ENCODE results near the gene ACOT7.

DNA sequence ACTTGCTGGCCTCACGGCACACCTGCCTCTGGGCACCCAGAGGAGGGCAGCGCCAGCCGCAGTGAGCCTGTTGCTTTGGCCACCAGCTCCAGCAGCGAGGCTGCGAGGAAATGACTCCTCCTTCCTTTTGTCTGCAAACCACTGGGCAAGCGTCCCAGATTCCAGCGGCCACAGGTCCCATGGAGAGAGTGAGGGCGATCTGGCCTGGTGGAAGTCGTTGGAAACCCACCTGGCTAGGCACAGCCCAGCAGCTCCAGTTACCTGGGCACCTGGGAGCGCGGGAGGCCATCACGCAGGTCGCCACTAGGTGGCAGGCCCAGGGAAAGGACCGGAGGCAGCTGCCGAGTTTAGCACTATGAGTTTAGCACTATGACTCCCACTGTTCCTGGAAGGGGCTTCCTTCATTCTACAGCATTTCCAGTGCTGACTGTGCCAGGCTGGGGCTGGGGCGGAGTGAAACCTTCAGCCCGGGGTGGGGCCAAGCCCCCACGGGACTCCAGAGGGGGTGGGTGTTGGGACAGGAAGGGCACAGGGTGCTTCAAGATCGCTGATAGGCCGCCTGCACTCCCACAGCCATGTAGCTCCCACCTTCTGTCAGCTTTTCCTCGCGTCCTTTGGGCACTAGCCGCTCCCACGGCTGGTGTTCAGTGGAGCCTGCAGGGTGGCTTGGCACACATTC, 29.9 kb upstream of the ACOT7 start:
- TF ChIP-seq ZNF121 (CRISPR knock-in tag; IDR thresholded peaks at IDR 0.05), result no peak
- TF ChIP-seq ZNF644 (CRISPR knock-in tag; IDR thresholded peaks at IDR 0.05; ENCODE audit: low read depth), result no peak
- TF ChIP-seq RBM39 (IDR thresholded peaks at IDR 0.05; ENCODE audit: low read depth, low read length, poor library complexity, severe bottlenecking), result no peak
- TF ChIP-seq ZNF670 (CRISPR knock-in tag; IDR thresholded peaks at IDR 0.05; ENCODE audit: borderline replicate concordance), result no peak
- TF ChIP-seq, protein P1, sequence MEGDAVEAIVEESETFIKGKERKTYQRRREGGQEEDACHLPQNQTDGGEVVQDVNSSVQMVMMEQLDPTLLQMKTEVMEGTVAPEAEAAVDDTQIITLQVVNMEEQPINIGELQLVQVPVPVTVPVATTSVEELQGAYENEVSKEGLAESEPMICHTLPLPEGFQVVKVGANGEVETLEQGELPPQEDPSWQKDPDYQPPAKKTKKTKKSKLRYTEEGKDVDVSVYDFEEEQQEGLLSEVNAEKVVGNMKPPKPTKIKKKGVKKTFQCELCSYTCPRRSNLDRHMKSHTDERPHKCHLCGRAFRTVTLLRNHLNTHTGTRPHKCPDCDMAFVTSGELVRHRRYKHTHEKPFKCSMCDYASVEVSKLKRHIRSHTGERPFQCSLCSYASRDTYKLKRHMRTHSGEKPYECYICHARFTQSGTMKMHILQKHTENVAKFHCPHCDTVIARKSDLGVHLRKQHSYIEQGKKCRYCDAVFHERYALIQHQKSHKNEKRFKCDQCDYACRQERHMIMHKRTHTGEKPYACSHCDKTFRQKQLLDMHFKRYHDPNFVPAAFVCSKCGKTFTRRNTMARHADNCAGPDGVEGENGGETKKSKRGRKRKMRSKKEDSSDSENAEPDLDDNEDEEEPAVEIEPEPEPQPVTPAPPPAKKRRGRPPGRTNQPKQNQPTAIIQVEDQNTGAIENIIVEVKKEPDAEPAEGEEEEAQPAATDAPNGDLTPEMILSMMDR (CRISPR knock-in tag; IDR thresholded peaks at IDR 0.05), result peak; percentile 93
- no peak for TF ChIP-seq SKI (IDR thresholded peaks at IDR 0.05; ENCODE audit: partially characterized antibody)

All from HepG2 (cell line).